Measurements from ENCODE around the gene SEBOX. TPM values are rescaled to one million over a fixed set of nuclear protein-coding genes. Genes with fewer than 3 reads are reported as not detected.

Gene SEBOX
- total and polyA plus RNA-seq, 2 experiments from 2014 or later = not detected

GRCh38 chr17:28413804-28414203 is 48.8 kb upstream of the SEBOX start:
- no peak overlapping the region for H3K27ac Mint-ChIP-seq
- no peaks in the 10 kb centered on the region for H3K79me2 ChIP-seq (replicated peaks; ENCODE audit: insufficient read depth)
- H3K9me2 ChIP-seq (ENCODE audit: insufficient read depth) = no peaks in the 10 kb centered on the region
- peaks cover 24% of the 10 kb centered on the region for H3K4me1 Mint-ChIP-seq
- peaks cover 19% of the 10 kb centered on the region for H3K4me1 ChIP-seq (ENCODE audit: insufficient read depth)
- no peaks in the 10 kb centered on the region for H3K9me3 Mint-ChIP-seq
- peaks cover 21% of the 10 kb centered on the region for H3K27me3 Mint-ChIP-seq (ENCODE audit: insufficient read depth, low read depth, poor library complexity)
- H3K27ac ChIP-seq (ENCODE audit: low read depth) = no peak overlapping the region
- no peaks in the 10 kb centered on the region for H3K36me3 Mint-ChIP-seq (ENCODE audit: low read depth)
- no peaks in the 10 kb centered on the region for H3K36me3 ChIP-seq (ENCODE audit: insufficient read depth)
- H3F3A ChIP-seq (replicated peaks; ENCODE audit: low read depth) = peaks cover 4% of the 10 kb centered on the region; the same call in 1 of the 2 replicates
- 0 out of 2 replicates have a peak overlapping the region, but pooled peaks have one; percentile 35 for H2AFZ ChIP-seq
- H3K27me3 ChIP-seq (ENCODE audit: insufficient read depth) = peaks cover 37% of the 10 kb centered on the region
- H3K4me3 Mint-ChIP-seq = no peak overlapping the region
- no peak overlapping the region for H3K4me3 ChIP-seq
- peak; percentile 37 for DNase-seq (ENCODE audit: low spot score)
- H4K20me1 ChIP-seq (replicated peaks; ENCODE audit: insufficient read depth) = no peaks in the 10 kb centered on the region
- peak; percentile 17; the same call in 2 of the 3 replicates for ATAC-seq
- no peak for TF ChIP-seq CREB1 (CRISPR knock-in tag; IDR thresholded peaks at IDR 0.05; ENCODE audit: low read depth)
- TF ChIP-seq ZNF462 (CRISPR knock-in tag; IDR thresholded peaks at IDR 0.05) = no peak
- TF ChIP-seq CTCF (conservative IDR thresholded peaks at IDR 0.05; ENCODE audit: low read depth in 2 of 2) = peak in 1 of 2 experiments; percentile 26; a peak in 1 of 4 replicates
- TF ChIP-seq JUNB (IDR thresholded peaks at IDR 0.05; ENCODE audit: unreplicated experiment) = no peak
- TF ChIP-seq REST (IDR thresholded peaks at IDR 0.05; ENCODE audit: unreplicated experiment) = no peak
- no peak for TF ChIP-seq ZNF331 (CRISPR knock-in tag; IDR thresholded peaks at IDR 0.05; ENCODE audit: low read depth)
- H3K4me2 ChIP-seq = no peak overlapping the region
